Measurements from ENCODE around the gene HOMER3. TPM values are rescaled to one million over a fixed set of nuclear protein-coding genes. Genes with fewer than 3 reads are reported as not detected.

HOMER3 gene
- total RNA-seq: 10 to 100 TPM in 1 of 3 donors, 1 to 10 TPM in 2; 2.2 to 18.0 (median 6.5) TPM
- long read RNA-seq, donor 1, transcript HOMER3-202 (10 exons, 1,557 nt): major isoform, 30 of 51 reads
- long read RNA-seq, donor 1, partial matches to known transcripts: 7 of 51 reads
- long read RNA-seq, donor 1, other reads (novel, unspliced or antisense): 13 of 51 reads
- long read RNA-seq, donor 2, partial matches to known transcripts: 0 of 3 reads
- long read RNA-seq, donor 2, other reads (novel, unspliced or antisense): 2 of 3 reads

GRCh38 chr19:18940769-18941627, at the start of gene HOMER3:
HOMER3 (minus strand) TSS chr19:18941217; CDS start chr19:18938982, 2,235 bp downstream.
- TF ChIP-seq, protein P1, sequence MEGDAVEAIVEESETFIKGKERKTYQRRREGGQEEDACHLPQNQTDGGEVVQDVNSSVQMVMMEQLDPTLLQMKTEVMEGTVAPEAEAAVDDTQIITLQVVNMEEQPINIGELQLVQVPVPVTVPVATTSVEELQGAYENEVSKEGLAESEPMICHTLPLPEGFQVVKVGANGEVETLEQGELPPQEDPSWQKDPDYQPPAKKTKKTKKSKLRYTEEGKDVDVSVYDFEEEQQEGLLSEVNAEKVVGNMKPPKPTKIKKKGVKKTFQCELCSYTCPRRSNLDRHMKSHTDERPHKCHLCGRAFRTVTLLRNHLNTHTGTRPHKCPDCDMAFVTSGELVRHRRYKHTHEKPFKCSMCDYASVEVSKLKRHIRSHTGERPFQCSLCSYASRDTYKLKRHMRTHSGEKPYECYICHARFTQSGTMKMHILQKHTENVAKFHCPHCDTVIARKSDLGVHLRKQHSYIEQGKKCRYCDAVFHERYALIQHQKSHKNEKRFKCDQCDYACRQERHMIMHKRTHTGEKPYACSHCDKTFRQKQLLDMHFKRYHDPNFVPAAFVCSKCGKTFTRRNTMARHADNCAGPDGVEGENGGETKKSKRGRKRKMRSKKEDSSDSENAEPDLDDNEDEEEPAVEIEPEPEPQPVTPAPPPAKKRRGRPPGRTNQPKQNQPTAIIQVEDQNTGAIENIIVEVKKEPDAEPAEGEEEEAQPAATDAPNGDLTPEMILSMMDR (IDR thresholded peaks at IDR 0.05): peak; percentile 12
- ATAC-seq: peak; percentile 94
- intact Hi-C loops (cut with DNase I, micrococcal nuclease): no loop called here
- Histone ChIP-seq H3K9me3 (no peaks in the 10 kb centered on the region), H3K4me1 (ENCODE audit: low read depth) (peaks cover 3% of the 10 kb centered on the region), H3K4me3 (peak within 1 kb of the TSS; percentile 14), H3K36me3 (ENCODE audit: low read depth) (no peaks in the 10 kb centered on the region)
- peak; percentile 77 to 89 (median 89) for DNase-seq

GRCh38 chr19:18990128-18990708, 49.2 kb upstream of the HOMER3 start:
- no peaks in the 10 kb centered on the region for H3K36me3 ChIP-seq (ENCODE audit: low read depth)
- no peak for DNase-seq
- no peak overlapping the region for H3K4me3 ChIP-seq
- intact Hi-C loops (cut with DNase I, micrococcal nuclease): no loop called here
- no peaks in the 10 kb centered on the region for H3K4me1 ChIP-seq (ENCODE audit: low read depth)
- TF ChIP-seq, protein P1 (IDR thresholded peaks at IDR 0.05): no peak
- no peaks in the 10 kb centered on the region for H3K9me3 ChIP-seq
- ATAC-seq: no peak

DNA sequence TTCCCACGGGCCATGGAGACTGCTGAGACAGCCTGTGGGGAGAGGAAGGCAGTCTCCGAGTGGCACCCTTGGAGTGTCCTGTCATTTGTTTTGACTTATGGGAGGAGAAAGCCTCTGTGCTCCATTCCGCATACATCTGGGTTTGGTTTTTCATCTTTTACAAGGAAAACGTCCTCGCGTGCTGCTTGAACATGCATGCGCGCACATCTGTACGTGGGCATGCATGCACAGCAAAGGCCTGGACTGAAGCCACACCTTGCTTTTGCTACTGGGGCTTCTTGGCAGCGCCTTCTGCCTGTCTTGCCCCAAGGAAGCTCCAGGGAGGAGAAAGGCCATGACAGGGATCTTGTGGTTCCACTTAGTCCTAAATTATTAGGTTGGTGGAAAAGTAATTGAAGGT, 48.3 kb upstream of the HOMER3 start:
- no peaks in the 10 kb centered on the region for H3K4me1 ChIP-seq (ENCODE audit: low read depth)
- ATAC-seq: no peak
- DNase-seq: no peak

DNA sequence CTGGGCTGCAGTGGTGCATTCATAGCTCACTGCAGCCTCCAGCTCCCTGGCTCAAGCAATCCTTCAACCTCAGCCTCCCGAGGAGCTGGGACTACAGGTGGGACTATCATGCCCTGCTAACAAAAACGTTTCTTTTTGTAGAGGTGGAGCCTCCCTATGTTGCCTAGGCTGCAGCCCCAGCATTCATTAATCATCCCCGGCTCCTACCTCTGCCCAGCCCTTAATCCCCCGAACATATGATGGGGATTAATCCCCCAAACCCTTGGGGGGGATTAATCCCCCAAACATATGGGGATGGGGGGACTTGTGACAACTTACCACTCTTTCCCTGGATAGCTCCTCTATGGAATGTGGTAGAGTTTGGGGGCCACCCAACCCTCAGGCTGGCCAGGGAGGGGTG, 46.4 kb upstream of the HOMER3 start:
- Histone ChIP-seq H3K4me1 (ENCODE audit: low read depth) (no peaks in the 10 kb centered on the region), H3K36me3 (ENCODE audit: low read depth) (no peaks in the 10 kb centered on the region), H3K4me3 (no peak overlapping the region), H3K9me3 (no peaks in the 10 kb centered on the region)
- intact Hi-C loops (cut with DNase I, micrococcal nuclease): no loop called here
- DNase-seq: no peak
- no peak for ATAC-seq
- TF ChIP-seq, protein P1 (IDR thresholded peaks at IDR 0.05): no peak

More for the DNA sequence above, 48.3 kb upstream of the HOMER3 start:
- Histone ChIP-seq H3K36me3 (ENCODE audit: low read depth) (no peaks in the 10 kb centered on the region), H3K4me3 (no peak overlapping the region), H3K9me3 (no peaks in the 10 kb centered on the region)
- TF ChIP-seq, protein P1 (IDR thresholded peaks at IDR 0.05): no peak
- intact Hi-C loops (cut with DNase I, micrococcal nuclease): no loop called here

GRCh38 chr19:18985257-18985656, 44.2 kb upstream of the HOMER3 start:
- ATAC-seq (no peak), DNase-seq (no peak)
- Histone ChIP-seq H3K4me1 (ENCODE audit: low read depth) (no peaks in the 10 kb centered on the region), H3K4me3 (no peak overlapping the region), H3K36me3 (ENCODE audit: low read depth) (no peaks in the 10 kb centered on the region), H3K9me3 (no peaks in the 10 kb centered on the region)
- intact Hi-C loops (cut with DNase I, micrococcal nuclease): no loop called here
- TF ChIP-seq, protein P1 (IDR thresholded peaks at IDR 0.05): no peak

Data from mucosa of descending colon (tissue), 3 donors.